NK-92 (cell line): ENCODE results near the gene EEFSEC.

Experiments
- DNase-seq: peaks from one replicate; lab custom pipeline; 2025; ENCODE audit not compliant: unreplicated experiment; lab: John Stamatoyannopoulos, UW

The EEFSEC gene

GRCh38 chr3:128364808-128365360 is 211.6 kb downstream of the EEFSEC start:
- DNase-seq, result no peak

- no peak for DNase-seq
Measured at GRCh38 chr3:128366136-128366535, 212.9 kb downstream of the EEFSEC start.

DNA sequence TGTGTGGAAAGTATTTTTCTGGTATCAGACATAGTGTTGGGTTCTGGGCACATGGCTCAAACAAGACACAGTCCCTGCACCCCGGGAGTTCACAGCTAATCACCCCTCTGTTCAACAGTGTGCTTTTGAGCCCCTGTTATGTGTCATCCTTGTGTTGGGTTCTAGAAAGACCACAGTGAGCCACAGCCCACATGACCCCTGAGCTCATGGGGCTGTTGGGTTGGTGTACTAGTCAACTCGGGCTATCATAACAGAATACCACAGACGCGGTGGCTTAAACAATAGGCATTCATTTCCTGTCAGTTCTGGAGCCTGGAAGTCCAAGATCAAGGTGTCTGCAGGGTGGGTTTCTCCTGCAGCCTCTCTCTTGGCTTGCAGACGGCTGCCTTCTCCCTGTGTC is 213.4 kb downstream of the EEFSEC start:
- DNase-seq, result no peak

DNA sequence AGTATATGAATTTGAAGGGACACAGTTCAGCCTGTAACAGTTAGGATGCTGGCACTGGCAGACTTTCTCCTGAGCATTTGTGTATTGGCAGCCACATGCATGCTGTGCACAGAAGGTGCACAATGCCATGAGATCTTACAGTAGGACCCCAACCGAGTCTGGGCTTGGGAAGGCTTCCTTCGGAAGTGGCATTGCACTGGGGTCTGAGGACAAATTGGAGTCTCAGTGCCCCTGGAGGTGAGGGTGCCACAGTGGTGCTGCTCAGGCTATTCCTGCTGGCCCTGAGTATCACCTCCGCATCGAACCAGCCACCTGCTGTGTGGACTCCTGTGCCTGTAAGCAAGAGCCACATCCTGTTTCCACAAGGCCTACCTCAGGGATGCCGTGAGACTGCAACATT is 213.9 kb downstream of the EEFSEC start:
- DNase-seq, result no peak

DNA sequence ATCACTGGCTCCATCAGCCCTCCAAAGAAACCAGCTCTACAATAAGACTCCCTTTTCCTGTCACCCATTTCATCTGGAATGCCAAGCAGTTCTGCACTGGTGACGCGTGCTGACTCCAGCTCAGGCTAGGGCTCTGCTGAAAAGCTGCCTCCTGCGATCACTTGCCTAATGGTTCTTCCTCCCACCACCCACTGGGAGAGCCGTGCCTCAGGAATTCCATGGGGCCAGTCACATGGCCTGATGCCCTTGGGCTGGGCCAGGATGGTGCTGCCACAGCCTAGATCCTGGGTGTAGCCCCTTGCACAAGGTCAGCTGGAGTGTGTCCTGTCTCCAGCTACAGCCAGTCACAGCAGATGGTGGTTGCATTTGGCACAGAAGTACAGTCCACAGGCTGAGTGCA is 214.5 kb downstream of the EEFSEC start:
- DNase-seq, result no peak

GRCh38 chr3:128368626-128369025 is 215.3 kb downstream of the EEFSEC start:
- DNase-seq, result no peak

GRCh38 chr3:128369121-128369703 is 215.9 kb downstream of the EEFSEC start:
- DNase-seq, result no peak

GRCh38 chr3:128369881-128370642 is 216.8 kb downstream of the EEFSEC start:
- DNase-seq, result no peak

DNA sequence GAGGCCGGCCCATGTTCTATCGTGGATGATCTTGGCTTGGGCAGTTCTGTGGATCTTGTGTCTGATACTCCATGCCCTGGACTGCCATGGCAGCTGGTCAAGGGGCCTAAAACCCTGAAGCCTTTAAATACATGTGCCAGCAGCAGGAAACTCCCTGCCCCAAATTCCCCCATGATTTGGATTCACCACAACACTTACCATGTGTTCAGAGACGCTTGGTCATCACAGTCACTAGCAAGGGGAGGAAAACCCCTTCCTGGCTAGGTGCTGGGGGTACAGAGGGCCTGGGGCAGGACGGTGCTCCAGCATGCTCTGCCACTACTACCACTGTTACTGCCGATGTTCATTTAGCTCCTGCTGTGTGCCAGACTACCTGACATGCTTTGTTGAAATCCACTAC is 219.0 kb downstream of the EEFSEC start:
- no peak for DNase-seq

DNA sequence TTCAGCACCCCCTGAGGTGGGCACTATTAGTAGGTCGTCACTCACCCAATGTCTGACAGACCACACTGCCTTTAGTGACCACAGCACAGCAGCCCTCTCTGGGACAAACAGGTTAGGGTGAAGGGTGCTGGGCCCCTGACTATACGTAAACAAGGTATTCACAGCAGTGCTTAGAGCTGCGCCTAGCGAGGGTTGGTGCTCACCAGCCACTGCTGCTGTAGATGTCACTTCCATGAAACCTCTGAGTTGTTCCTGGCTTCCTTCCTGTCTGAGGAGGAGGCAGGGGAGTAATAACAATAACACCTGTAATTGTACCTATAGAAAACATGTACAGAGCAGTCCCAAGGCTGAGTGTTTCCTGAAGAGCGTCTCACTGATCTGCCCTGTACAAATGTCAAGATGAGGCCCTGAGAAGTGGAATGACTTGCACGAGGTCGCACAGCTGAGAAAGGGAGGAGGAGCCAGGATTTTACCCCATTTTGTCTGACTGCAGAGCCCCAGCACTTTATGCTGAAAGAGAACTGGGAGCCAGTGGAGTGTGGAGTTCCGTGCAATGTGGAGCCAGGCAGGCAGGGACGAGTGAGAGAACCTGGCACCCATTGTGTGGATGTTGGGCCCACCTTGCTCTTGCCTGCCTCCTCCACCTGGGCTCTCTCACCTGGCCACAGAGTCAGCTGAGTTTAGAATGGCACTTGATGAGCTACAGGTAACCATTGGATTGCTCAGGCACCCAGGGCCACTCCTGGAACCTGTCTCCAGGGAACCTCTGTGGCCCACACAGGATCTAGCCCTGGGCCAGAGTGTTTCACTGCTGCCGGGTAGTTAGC is 219.6 kb downstream of the EEFSEC start:
- DNase-seq, result no peak

DNA sequence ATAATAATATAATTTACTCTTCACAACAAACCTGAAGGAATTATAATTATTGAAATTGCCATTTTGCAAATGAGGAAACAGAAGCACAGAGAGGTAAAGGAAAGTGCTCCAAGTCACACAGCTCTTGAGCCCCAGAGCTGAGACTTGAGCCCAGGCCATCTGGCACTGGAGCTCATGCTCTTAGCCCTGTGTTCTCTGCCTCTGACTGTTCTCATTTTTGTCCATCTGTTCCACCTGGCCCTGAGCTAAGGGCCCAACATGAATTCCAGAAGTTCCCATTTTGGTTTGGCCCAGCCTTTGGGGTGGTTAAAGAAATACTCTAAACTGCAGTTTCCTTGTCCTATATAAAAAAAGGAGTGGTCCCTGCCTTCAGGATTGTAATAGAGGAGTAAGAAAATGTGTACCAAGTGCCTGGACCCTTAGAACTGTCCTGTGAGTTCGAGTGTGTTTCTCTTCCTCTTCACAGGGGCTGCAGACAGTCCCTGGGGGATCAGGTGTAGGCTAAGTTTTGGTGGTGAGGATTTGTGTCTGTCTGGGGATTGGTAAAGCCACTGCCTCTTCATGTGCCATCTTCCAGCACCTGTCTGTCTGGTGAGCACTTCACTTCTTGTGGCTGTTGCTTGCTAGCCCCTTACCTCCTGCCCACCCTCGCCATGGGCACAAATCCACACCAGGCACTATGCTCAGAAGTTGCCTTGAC is 221.6 kb downstream of the EEFSEC start:
- DNase-seq, result no peak

DNA sequence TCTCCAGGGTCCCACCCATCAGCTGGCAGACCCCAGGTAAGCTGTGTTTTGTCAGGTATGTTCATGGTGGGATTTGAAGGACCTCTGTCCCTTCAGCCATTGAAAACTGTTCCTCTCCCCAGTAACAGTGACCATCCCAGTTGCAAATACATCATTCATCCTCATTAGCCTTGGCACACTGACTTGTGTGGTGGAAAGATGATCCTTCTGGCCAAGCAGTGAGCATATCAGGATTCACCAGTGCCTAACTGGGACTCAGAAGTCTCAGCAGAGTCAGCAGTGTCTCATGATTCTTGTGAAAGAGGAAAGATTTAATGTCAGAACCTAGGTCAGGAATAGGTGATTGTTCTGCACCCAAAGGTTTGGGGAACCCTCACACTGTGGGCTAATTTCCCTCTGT is 223.2 kb downstream of the EEFSEC start:
- DNase-seq, result no peak

- no peak for DNase-seq
Measured at GRCh38 chr3:128378631-128379347, 225.5 kb downstream of the EEFSEC start.

- no peak for DNase-seq
Measured at GRCh38 chr3:128379367-128380160, 226.3 kb downstream of the EEFSEC start.

- no peak for DNase-seq
Measured at GRCh38 chr3:128380295-128380694, 227.0 kb downstream of the EEFSEC start.

GRCh38 chr3:128380719-128381118 is 227.4 kb downstream of the EEFSEC start:
- DNase-seq, result no peak

- DNase-seq, result no peak
Measured at GRCh38 chr3:128381609-128382008, 228.3 kb downstream of the EEFSEC start.

- no peak for DNase-seq
Measured at GRCh38 chr3:128382221-128382807, 229.0 kb downstream of the EEFSEC start.
